Ascending aorta (tissue), 2 donors: ENCODE data around the gene OVCA2. TPM values are rescaled to one million over a fixed set of nuclear protein-coding genes. Genes with fewer than 3 reads are reported as not detected.

Experiments used
- DNase-seq, 2 donors: peaks; one replicate each; pipeline ENCODE4 v3.0.0-alpha.2; 2019; ENCODE audit warnings: low spot score in 2 of 2
- H3K27ac ChIP-seq, 2 donors: fragments of 200-600 bp; sonication (generic); one replicate each; pipeline ENCODE4 v1.5.1; 2016 to 2017; ENCODE audit warnings: mild to moderate bottlenecking in 1 of 2
- H3K27me3 ChIP-seq: fragments of 200-600 bp; sonication (generic); one replicate; pipeline ENCODE4 v1.5.1; 2017
- H3K36me3 ChIP-seq, 2 donors: fragments of 200-600 bp; sonication (generic); one replicate each; pipeline ENCODE4 v1.5.1; 2016
- H3K4me1 ChIP-seq, 2 donors: fragments of 200-600 bp; sonication (generic); one replicate each; pipeline ENCODE4 v1.5.1; 2016 to 2017; ENCODE audit warnings: mild to moderate bottlenecking in 1 of 2
- H3K4me3 ChIP-seq, 2 donors: fragments of 200-600 bp; sonication (generic); one replicate each; pipeline ENCODE4 v1.5.1; 2016 to 2017; ENCODE audit warnings: mild to moderate bottlenecking in 1 of 2
- H3K9me3 ChIP-seq, 2 donors: fragments of 200-600 bp; sonication (generic); one replicate each; pipeline ENCODE4 v1.5.1; 2016
- CTCF ChIP-seq, 3 experiments: fragments of 200-600 bp in 2 of 3; fragments of 450-650 bp in 1 of 3; sonication (generic) in 2 of 3; IDR thresholded peaks; one replicate each; pipeline ENCODE4 v1.5.1; 2016 to 2019; ENCODE audit warnings: antibody characterized with exemption in 3 of 3, mild to moderate bottlenecking in 1 of 3, moderate library complexity in 1 of 3
- intact Hi-C: fragments of 100-400 bp; cut with DNase I; formaldehyde crosslinking; loops from one replicate; pipeline ENCODE4 v1.15.1; 2023
- total RNA-seq: library from RNA; depleted of rRNA; stranded (reverse); fragments of >200 nt; gene quantifications from one replicate; pipeline ENCODE4 v1.1.0, GENCODE V29; 2016

The OVCA2 gene
- total RNA-seq, 1 donor from 2014 or later = 71.3 TPM

GRCh38 chr17:2057760-2058585 is 16.2 kb downstream of the OVCA2 start:
- no peaks in the 10 kb centered on the region for H3K27me3 ChIP-seq
- H3K9me3 ChIP-seq = no peaks in the 10 kb centered on the region
- H3K4me3 ChIP-seq = peak overlapping the region; percentile 16 to 19
- no peak for TF ChIP-seq CTCF (IDR thresholded peaks at IDR 0.05)
- H3K36me3 ChIP-seq = peaks cover 12 to 28% of the 10 kb centered on the region in 2 donors
- DNase-seq = no peak
- H3K4me1 ChIP-seq = peaks cover 19 to 22% of the 10 kb centered on the region in 2 donors
- H3K27ac ChIP-seq = no peak overlapping the region
- intact Hi-C loops = loop anchor here (5.0 to 10.0 kb wide), 2 partner anchors 34 to 337 kb away; no protein-coding TSS in a partner anchor

- Histone ChIP-seq H3K27me3 (no peaks in the 10 kb centered on the region), H3K27ac (peak overlapping the region in 1 of 2 donors; percentile 65), H3K9me3 (no peaks in the 10 kb centered on the region), H3K36me3 (peaks cover 15 to 32% of the 10 kb centered on the region in 2 donors), H3K4me3 (peak overlapping the region; percentile 9 to 19), H3K4me1 (peaks cover 13 to 18% of the 10 kb centered on the region in 2 donors)
- peak; percentile 35 to 41 (median 36) for TF ChIP-seq CTCF (IDR thresholded peaks at IDR 0.05)
- DNase-seq = no peak
- intact Hi-C loops = loop anchor here (5.0 to 10.0 kb wide), 2 partner anchors 33 to 336 kb away; no protein-coding TSS in a partner anchor
Measured at GRCh38 chr17:2058586-2059546, 17.0 kb downstream of the OVCA2 start.

GRCh38 chr17:2059547-2060384 is 17.9 kb downstream of the OVCA2 start:
- no peak for TF ChIP-seq CTCF (IDR thresholded peaks at IDR 0.05)
- Histone ChIP-seq H3K4me3 (peak overlapping the region in 1 of 2 donors; percentile 9), H3K9me3 (no peaks in the 10 kb centered on the region), H3K4me1 (peaks cover 5 to 12% of the 10 kb centered on the region in 2 donors), H3K36me3 (peaks cover 24 to 41% of the 10 kb centered on the region in 2 donors), H3K27me3 (no peaks in the 10 kb centered on the region), H3K27ac (peak overlapping the region; percentile 43 to 65)
- no peak for DNase-seq
- intact Hi-C loops = loop anchor here (5.0 to 10.0 kb wide), 2 partner anchors 33 to 335 kb away; no protein-coding TSS in a partner anchor

GRCh38 chr17:2060385-2060658 is 18.5 kb downstream of the OVCA2 start:
- intact Hi-C loops = no loop called here
- peaks cover 5 to 10% of the 10 kb centered on the region in 2 donors for H3K4me1 ChIP-seq
- H3K27me3 ChIP-seq = no peaks in the 10 kb centered on the region
- no peak for TF ChIP-seq CTCF (IDR thresholded peaks at IDR 0.05)
- H3K4me3 ChIP-seq = no peak overlapping the region
- peak overlapping the region; percentile 43 to 65 for H3K27ac ChIP-seq
- H3K9me3 ChIP-seq = no peaks in the 10 kb centered on the region
- no peak for DNase-seq
- peaks cover 28 to 47% of the 10 kb centered on the region in 2 donors for H3K36me3 ChIP-seq
